GM12801 (cell line): ENCODE measurements around the gene B4GALNT2.
A peak's percentile ranks its signal among the peaks of the same experiment; 100 is the strongest.

Experiments
- CTCF ChIP-seq: IDR thresholded peaks from one replicate; pipeline ENCODE4 v1.5.1; 2011; ENCODE audit warnings: control low read depth; ENCODE audit not compliant: insufficient read length; ENCODE audit errors: extremely low read depth

B4GALNT2 gene

GRCh38 chr17:49151996-49152395 lies 19.4 kb downstream of the B4GALNT2 start:
- TF ChIP-seq CTCF: no peak

GRCh38 chr17:49156256-49156655 lies 23.7 kb downstream of the B4GALNT2 start:
- no peak for TF ChIP-seq CTCF

- TF ChIP-seq CTCF: no peak
Observed at GRCh38 chr17:49157784-49158183, 25.2 kb downstream of the B4GALNT2 start.

- no peak for TF ChIP-seq CTCF
Observed at GRCh38 chr17:49162866-49163265, 30.3 kb downstream of the B4GALNT2 start.

- no peak for TF ChIP-seq CTCF
Observed at GRCh38 chr17:49165143-49165542, 32.6 kb downstream of the B4GALNT2 start.

- no peak for TF ChIP-seq CTCF
Observed at GRCh38 chr17:49168706-49169105, 36.1 kb downstream of the B4GALNT2 start.

GRCh38 chr17:49170216-49170615 lies 37.6 kb downstream of the B4GALNT2 start:
- TF ChIP-seq CTCF: no peak

GRCh38 chr17:49180303-49180702 lies 47.7 kb downstream of the B4GALNT2 start:
- peak; percentile 21 for TF ChIP-seq CTCF
